LNCaP clone FGC (cell line): ENCODE results near the gene C20orf141.

Experiments
- DNase-seq: peaks from one replicate; pipeline ENCODE4 v3.0.0-alpha.2; 2011; ENCODE audit warnings: low read depth
- H3K4me3 ChIP-seq: 2 replicates; pipeline ENCODE4 v1.5.1; 2011; ENCODE audit warnings: mild to moderate bottlenecking, low read depth, low read length, control low read depth
- TF ChIP-seq, protein P1 (sequence below): IDR thresholded peaks from 2 replicates; pipeline ENCODE4 v1.5.1; 2012; ENCODE audit warnings: mild to moderate bottlenecking; ENCODE audit not compliant: control insufficient read depth, insufficient read depth; ENCODE audit errors: extremely low read depth

C20orf141 gene

DNA sequence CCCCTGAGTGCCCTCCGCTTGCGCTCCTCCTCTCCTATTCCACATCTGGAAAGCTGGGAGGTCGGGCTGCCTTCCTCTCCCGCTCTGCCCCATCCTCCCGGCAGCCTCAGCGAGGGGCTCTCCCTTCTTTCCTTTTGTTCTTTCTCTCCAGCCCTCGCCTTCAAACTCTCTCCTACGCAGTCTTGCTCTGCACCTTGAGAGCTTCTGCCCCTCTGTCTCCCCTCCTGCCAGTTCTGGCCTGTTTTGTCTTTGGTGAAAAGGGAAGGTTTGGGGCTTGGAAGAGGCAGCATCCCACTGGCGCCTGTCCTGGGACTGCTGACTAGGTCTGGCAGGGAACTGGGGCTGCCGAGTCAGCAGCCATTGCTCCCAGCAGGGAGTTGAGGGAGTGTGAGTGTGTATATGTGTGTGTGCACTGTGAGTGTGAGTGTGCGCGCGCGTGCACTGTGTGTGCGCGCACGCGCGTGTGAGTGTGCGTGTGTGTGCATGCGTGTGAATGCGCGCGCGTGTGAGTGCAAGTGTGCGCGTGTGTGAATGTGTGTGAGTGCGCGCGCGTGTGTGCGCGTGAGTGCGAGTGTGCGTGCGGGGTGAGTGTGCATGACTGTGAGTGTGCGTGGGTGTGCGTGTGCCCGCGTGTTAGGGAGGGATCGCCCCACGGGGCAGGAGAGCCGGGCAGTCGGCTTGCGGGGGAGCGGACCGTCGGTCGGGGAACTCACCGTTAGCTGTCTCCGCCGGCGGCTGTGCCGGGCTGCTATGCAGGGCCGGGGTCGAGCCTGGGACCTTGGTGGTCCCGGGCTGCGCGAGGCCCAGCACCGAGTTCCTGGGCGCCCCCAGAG, 14.9 kb upstream of the C20orf141 start:
- no peak overlapping the region for H3K4me3 ChIP-seq
- TF ChIP-seq, protein P1, sequence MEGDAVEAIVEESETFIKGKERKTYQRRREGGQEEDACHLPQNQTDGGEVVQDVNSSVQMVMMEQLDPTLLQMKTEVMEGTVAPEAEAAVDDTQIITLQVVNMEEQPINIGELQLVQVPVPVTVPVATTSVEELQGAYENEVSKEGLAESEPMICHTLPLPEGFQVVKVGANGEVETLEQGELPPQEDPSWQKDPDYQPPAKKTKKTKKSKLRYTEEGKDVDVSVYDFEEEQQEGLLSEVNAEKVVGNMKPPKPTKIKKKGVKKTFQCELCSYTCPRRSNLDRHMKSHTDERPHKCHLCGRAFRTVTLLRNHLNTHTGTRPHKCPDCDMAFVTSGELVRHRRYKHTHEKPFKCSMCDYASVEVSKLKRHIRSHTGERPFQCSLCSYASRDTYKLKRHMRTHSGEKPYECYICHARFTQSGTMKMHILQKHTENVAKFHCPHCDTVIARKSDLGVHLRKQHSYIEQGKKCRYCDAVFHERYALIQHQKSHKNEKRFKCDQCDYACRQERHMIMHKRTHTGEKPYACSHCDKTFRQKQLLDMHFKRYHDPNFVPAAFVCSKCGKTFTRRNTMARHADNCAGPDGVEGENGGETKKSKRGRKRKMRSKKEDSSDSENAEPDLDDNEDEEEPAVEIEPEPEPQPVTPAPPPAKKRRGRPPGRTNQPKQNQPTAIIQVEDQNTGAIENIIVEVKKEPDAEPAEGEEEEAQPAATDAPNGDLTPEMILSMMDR = no peak
- no peak for DNase-seq

DNA sequence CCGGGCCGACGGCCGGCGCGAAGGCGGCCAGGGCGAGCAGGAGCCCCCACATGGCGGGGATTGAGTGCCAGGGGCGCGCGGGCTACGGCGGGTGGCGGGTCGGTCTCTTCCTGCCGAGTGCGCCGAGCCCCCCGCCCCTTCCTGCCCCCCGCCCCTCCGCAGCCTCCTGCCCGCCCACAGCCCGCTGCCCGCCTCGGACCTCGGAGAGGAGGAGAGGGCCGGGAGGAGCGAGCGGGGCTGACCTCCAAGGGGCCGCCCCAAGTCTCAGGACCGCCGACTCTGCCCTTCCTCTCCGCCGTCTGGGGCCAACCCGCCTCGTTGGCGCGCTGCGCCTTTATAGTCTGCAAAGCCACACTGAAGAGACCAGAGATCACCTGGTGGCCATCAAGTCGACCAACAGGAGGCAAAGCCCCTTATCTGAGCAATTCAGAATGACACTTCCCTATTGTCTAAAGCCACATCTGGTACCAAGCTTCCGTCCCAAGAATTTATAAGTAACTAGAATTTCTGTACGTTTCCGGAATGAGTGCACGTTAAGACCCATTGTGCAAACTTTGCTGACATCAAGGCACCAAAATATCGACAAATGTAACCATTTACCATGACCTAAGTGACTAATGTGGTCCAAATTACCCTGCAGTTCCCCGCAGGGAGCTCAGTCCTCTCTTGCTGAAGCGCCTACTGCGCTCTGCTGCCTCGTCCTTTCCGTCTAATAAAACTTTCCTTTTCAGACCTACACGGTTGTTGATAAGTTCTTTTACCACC, 14.1 kb upstream of the C20orf141 start, which contains the start of gene CPXM1:
Gene CPXM1 (minus strand): TSS at position 107 of the 765 bp plus-strand sequence. CDS start 55 bp downstream, at position 52.
- no peak within 1 kb of the TSS for H3K4me3 ChIP-seq
- DNase-seq = no peak
- TF ChIP-seq, protein P1 = no peak

DNA sequence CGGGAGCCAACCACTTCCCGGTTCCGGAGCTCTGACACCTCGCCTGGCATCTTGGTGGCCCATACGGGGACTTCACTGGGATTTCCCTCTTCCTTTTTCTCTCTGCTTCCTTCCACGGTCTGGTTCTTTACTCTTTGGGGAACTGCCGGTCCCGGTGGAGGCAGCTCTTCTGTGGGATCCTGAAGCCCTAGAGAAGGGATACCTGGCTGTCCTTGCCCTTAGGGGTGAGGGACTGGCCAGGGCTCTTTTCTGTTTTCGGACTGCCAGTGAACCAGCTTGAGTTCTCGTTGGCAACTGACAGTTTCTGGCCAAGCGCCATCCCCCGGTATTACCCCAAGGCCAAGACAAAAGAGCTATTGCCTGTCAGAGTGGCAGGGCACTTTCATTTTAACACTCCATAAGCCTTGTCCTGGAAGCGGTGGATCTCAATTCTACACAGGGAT, 13.5 kb upstream of the C20orf141 start:
- no peak overlapping the region for H3K4me3 ChIP-seq
- TF ChIP-seq, protein P1 = no peak
- DNase-seq = no peak

DNA sequence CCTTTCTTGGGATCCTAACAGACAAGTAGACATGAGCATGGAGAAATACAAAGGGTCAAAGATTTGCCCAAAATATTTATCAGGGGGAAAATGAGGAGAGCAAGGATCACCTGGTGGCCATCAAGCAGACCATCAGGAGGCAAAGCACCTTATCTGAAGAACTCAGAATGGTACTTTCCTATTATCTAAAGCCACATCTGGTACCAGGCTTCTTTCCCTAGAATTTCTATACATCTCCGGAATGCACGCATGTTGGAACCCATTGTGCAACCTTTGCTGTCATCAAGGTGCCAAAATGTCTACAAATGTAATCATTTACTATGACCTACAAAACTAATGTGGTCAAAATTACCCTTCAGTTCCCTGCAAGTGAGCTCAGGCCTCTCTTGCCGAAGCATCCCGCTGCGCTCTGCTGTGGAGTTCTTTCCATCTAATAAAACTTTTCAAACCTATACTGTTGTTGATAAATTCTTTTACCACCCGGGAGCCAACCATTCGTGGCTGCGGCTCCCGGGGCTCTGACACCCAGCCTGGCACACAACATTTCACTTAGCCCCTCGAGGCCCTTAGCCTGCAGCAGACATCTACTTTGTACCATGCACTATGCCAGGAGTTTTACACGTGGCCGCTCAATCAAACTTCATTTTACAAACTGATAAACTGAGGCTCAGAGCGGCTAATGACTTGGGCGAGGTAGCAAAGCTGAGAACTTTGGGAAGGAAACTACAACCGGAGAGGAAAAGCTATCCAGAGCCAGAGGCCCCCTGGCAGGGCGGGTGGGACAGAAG, 10.6 kb upstream of the C20orf141 start:
- no peak overlapping the region for H3K4me3 ChIP-seq
- TF ChIP-seq, protein P1 = no peak
- no peak for DNase-seq

DNA sequence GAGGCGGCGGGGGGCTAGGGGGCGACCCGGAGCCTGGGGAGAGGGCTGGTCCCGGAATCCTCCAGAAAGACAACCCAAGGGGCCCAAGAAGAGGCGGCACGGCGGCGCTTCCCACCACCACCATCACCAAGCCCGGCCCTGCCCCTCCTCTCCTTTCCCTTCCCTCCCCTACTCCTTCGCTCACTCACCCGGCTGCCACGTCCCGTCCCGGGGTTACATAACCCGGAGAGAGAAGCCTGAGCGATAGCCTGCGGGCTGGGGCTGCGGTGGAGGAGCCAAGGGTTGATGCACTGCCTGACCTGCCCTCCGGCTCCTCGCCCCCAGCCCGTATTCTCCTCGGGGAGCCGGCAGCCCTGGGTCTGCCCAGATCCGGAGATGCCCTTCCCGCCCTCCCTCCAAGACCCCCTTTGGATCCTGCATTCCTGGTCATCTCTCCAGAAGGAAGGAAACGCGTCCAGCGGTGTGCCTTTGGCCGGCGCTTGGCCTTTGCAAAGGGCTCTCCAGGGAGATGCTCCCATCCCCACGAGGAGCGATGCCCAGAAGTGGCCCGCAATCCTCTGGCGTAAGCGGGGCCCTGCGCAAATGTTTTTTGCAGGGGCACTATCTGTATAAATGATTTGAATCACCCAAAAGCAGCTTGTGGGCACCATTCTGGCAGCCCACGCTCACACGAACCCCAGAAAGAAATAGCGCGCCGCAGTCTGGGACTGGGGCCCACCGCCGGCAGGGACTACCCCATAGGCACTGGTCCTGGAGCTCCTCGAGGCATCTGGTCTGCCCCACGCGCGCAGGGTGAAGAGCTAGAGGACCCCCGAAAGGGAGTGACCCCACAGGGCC, 9.7 kb upstream of the C20orf141 start:
- no peak for DNase-seq
- H3K4me3 ChIP-seq = no peak overlapping the region
- TF ChIP-seq, protein P1 = no peak
